SKM-1 treated with dmso at 0.1 percent for 144 hours (cell line): ENCODE results near the gene ITGA11.

Source experiments
- DNase-seq: peaks from one replicate; lab custom pipeline; 2025; ENCODE audit not compliant: unreplicated experiment; lab: John Stamatoyannopoulos, UW

ITGA11 gene

DNA sequence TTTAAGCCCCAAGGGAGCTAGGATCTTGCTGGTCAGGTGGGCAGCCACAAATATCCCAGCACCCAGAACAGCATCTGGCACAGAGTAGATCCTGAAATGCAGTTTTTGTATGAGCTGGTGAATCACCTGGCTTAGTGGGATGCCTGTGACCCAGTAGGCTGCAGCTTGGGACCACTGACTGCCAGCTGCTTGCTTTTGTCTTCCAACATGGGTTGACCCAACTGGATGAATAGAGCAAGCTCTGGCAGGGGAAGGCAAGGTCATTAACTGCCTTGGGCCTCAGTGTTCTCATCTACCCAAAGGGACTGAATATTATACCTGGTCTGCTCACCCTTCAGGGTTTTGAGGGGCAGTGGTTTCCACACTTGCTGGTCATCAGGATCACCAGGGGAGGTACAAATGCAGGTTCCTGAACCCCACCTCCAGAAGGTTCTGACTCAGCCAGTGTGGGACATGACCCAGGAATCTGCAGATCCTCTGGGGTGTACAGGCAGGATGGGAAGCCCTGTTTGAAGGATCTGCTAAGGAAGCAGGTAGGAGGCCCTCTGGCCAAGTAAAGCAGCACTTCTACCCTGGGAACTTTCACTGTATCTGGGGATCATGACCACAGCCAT, 55.4 kb downstream of the ITGA11 start:
- no peak for DNase-seq

DNA sequence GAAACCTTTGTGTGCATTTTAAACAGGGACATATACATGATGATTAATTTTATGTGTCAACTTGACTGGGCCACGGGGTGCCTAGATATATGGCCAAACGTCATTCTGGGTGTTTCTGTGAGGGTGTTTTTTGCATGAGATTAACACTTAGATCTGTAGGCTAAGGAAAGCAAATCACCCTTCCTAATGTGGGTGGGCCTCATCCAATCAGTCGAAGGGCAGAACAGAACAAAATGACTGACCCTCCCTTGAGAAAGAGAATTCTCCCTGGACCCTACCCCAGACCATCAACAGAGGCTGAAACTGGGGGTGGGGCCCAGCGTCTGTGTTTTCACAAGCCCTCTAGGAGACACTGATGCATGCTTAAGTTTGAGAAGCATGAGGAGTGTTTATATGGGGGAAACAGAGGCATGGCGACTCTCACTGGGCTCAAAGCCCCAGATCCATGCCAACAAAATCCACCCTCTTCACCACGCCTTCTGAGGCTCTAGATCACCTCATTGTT, 56.2 kb downstream of the ITGA11 start:
- DNase-seq = no peak

DNA sequence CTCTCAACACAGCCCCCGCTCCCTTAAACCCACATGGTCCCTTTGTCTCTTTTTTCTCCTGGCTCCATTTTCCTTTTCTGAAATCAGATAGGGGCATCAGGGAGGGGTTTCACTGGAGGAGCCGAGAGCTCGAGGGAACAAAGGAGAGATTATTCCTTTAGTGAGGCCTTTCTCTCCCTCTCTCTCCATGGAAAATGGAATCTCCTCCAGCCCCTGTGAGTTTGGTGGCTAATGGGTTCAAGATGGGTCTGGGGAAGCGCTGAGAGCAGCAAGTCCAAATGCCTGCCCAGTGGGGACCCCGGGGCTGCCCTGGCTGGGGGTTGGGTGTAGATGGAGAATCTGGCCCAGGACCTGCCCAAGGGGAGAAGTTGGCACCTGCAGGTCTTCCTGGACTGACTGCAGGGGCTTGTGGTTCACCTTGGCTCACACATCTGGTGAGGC, 56.8 kb downstream of the ITGA11 start:
- no peak for DNase-seq

DNA sequence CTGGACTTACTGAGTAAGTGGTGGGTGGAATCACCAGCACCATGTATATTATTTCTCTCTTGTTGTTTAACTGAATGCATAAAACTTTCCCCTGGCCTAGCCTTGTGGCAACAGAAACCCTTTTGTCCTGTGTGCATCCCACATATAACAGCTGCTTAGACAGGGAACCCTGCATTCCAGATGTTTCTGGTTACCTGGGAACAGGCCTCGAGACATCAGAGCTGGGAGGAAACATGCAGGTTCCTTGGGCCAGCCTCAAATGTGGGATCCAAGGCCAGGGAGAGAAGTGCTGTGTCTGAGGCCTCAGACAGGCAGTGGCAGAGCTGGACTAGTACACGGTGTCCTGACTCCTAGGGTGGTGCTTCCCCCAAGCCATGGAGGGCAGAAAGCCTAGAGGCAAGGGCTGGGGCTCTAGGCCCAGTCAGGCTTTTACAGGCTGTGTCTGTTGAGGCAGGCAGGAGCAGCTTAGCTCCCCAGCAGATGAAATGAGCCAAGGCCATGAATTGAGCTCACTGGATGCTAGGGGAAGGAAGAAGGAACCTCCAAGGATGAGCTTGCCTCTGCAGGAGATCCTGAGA, 57.7 kb downstream of the ITGA11 start:
- no peak for DNase-seq

DNA sequence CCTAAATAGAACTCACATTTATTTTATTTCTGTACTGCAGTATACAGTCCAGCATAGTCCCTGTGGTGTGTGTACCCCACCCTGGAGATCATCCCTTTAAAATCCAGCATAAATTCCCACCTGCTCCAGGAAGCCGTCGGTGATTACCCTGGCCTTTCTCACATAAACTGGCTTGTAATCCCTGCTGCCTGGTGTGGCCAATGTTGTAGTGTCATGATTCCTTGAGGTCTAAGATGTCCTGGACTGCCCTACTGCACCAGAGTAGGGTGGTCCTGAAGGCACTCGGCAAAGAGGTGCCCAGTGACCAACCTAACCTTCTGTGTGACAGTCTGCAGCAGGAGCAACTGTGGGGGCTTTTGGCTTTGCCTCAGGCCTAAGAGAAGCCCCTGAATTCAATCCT, 58.9 kb downstream of the ITGA11 start:
- no peak for DNase-seq

DNA sequence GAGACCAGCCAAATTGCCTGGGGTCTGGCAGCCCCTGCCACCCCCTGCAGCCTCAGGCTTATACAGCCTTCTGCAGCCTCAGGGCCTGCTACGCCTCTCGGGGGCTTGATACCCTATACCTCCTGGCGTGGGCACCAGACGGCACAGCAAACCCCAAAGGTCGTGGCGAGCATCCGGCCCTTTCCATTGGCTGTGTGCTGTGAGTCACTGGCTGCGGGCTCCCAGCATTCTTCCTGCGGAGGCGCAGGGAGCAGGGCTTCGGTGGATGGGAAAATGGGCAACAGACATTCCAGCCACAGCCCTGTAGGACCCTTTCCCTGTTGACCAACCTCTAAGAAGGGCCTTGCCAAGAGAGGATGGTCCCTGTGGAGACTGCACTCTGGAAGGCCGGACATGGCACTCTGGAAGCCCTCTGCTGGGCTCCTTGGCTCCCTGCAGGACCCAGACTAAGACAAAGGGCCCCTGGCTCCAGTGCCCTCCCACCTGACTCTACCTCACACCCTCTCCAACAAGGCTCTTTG, 59.6 kb downstream of the ITGA11 start:
- DNase-seq = no peak

DNA sequence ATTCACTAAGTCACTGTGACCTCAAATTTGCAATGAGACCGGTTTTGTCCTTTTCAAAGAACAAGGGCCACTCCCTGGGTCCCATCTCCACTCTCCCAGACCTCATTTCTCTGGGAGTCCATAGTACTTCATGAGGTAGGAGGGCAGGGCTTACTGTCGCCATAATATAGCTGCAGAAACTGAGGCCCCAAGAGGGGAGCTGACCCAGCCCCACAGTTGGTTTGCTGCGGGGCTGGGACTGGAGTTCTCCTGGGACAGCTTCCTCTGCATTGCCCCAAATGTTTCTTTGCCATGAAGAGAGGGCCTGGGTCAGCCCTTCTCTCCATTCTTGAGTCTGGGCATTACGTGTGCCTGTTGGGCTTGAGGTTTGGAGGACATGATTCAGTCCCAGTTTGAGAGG, 60.1 kb downstream of the ITGA11 start:
- DNase-seq = no peak

DNA sequence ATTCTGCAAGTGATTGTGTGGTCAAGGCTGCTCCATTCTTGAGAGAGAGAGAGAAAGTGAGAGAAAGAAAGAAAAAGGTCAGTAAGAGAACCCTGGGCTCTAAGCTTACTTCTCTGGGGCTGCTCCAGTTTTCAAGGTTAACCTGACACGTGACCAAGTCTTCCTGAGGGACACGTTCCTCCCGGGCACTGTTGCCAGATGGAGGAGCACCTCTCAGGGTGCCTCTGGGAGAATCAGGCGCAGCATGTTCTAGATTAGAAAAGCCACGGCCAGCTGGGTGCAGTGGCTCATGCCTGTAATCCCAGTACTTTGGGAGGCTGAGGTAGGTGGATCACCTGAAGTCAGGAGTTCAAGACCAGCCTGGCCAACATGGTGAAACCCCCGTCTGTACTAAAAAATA, 60.8 kb downstream of the ITGA11 start:
- no peak for DNase-seq

DNA sequence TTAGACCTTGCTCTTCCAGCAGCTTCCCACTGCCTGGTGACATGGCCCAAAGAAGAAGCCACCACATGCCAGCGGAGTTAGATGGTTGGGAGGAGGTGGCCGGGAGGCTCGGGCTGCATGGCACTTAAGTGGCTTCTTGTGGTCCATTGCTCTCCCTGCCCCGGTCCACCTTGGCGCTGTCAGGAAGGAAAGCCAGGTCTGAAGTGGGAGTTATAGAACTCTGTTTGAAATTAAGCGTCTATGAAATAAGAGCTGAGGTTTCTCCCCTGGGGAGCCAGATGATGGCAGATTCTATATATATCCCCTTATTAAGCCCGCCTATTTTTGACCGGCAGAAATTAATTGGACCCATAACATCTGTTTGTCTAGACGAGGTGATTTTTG, 61.2 kb downstream of the ITGA11 start:
- no peak for DNase-seq

DNA sequence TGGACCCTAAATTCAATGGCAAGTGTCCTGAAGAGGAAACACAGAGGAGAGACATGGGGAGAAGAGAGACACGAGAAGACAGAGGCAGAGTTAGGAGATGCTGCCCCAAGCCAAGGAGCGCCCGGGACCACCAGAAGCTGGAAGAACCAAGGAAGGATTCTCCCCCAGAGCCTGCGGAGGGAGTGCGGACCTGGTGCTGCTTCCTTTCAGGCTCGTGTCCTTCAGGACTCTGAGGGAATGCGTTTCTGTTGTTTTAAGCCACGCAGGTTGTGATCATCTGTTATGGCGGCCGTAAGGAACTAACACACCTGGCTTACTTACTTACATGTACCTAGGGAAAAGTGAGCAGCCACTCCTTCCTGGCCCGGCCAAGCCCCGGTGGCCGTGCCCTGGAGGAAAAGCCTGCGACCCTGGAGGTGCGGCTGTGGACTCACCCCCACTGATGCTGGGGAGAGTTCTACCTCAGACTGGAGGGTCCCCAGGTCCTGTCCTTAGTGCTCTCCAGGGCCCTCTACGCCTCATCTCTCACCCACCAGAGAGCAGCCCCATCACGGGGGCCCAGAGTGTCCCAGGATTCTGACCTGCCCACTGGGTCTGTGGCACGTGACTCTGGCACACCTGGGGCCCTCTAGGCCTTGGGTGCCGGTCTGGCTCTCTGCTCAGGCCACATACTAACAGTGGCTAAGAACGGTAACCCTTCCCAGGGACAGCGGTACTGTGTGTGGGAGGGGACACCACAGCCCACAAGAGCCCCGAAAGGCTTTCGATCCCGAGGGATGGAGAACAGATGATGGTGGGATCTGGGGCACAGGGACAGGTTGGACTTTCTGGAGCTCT, 61.8 kb downstream of the ITGA11 start:
- no peak for DNase-seq

DNA sequence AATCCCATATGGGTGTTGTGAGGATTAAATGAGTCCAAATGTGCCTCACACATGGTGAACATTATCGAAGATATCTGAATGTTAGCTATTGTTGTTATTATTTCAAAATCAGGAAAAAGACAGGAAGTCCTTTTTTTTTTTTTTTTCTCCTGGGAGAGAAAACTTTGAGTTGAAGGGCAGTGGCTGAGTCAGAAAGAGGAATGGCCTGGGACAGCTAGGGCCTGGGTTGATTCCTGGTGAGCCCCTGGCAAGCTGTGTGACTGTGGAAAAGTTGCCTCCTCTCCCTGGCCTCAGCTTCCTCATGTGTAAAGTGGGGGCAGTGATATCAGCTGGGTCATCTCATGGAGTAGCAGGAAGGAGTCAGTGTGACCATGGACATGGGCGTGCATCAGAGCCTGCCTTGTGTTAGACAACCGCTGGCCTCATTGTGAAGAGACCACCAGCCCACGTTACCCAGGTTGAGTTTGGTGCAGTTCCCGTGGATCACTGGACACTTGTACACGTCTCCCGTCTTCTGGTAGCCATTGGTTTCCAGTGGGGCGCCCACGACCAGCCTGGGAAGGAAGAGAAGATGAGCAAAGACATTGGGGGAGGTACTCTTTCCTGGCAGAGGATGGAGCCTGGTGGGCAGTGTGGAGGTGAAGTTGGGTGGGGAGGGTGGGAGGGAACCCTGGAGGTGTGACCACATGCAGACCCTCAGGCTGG, 63.1 kb downstream of the ITGA11 start:
- DNase-seq = no peak

DNA sequence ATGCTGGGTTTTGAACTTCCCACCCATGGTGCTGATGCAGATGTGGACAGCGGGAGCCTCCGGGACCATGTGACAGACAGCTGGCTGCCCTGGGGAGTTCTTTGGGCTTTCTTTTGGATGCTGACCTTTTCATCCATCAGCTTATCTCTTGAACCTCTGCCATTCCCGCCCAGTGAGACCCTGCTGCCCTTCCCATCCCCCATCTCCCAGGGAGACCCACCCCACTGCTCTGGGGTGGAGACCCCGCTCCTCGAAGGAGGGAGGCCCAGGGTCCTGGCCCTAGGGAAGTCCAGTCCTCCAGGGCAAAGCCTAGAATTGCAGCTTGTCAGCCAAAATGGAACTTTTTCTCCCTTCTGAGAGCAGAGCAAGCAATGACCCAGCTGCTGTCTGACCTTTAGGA, 64.0 kb downstream of the ITGA11 start:
- DNase-seq = no peak

DNA sequence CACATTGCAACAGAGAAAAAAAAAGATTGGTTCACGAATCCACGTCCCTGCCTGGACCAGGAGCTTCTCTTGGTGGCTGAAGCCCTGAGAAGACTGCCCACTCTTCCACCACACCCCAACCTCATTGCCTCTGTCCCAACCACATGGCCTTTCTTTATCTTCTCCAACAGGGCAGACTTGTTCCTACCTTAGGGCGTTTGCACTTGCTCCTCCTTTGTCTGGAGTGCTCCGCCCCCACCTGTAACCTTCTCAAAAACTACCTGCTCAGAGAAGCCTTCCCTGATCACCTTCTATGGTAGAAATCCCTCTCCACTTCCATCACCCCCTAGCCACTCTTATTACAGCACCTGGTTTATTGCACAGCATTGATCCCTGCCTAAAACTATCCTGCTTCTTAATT, 64.7 kb downstream of the ITGA11 start:
- no peak for DNase-seq

DNA sequence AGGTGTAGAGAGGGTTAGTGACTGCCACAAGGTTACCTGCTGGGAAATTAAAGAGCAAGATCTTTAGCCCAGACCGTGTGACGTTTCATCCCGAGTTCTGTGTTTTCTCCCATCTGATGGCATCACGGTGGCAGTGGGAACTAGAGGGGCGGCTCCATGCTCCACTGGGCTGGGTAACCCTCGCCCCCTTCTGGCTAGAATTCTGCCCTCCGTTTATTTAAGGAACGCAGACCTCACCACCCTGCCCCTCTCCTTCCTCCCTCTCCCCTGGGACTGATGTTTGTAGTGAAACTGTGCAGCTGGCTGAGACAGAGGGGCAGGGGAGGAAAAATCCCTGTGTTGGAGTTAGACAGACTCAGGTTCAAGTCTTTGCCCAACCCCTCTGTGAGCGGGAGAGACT, 65.6 kb downstream of the ITGA11 start:
- no peak for DNase-seq

DNA sequence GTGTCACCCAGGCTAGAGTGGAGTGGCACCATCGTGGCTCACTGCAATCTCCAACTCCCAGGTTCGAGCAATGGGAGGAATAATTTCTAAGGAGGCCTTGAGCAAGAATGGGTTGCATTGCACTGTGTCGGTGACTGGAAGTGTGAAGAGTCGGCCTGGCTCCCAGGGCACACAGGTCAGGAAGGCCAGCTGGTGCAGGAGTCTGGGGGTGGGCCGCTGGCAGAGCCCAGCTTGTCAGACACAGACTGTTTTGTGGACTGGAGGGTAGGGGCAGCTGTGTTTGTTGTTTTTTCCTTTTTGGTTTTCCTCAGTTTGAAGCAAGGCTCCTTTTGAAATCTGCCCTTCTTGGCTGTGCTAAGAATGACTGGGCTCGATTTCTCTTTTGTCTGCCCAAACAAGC, 66.2 kb downstream of the ITGA11 start:
- no peak for DNase-seq

DNA sequence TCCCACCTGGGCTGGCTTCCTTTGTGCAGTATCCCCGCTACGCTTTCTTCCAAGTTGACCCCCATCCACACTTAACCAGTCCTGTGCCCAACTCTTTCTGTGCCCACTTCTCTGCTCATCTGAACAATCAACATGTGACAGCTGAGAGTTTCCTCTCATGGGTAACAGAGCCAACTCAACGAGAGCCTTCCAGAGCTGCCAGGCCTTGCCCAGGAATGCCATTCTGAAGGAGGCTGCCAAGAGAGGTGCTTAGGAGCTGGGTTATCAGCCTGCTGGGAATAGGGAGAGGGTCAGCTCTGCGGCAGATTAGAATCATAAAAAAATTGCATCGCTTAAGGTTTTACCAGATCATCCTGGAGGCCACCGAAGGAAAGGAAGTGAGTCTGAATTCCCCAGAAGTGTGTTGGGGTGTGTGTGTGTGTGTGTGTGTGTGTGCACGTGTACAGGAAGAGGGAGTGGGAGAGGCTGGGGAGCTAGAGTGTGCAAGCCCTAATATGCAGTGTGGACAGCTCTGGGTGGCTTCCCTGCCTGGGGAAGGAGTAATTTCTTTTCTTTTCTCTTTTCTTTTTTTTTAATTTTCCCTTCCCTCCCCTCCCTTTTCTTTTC, 66.7 kb downstream of the ITGA11 start:
- no peak for DNase-seq

DNA sequence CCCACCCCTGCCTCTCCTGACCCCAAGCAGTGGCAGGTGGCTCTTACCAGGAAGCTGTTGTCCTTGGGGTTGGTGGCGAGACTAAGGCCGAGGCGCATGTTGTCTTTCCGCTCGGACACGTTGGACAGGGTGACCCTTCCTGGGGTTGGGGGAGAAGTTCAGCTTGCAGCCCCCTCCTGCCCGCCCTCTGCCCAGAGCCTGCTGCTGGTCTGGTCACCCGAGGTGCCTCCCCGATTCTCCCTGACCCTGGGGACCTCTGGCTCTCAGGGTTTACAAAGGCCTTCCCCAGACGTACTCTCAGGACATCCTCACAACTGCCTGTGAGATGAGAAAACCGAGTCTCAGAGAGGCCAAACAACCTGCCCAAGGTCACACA, 67.3 kb downstream of the ITGA11 start:
- DNase-seq = no peak

DNA sequence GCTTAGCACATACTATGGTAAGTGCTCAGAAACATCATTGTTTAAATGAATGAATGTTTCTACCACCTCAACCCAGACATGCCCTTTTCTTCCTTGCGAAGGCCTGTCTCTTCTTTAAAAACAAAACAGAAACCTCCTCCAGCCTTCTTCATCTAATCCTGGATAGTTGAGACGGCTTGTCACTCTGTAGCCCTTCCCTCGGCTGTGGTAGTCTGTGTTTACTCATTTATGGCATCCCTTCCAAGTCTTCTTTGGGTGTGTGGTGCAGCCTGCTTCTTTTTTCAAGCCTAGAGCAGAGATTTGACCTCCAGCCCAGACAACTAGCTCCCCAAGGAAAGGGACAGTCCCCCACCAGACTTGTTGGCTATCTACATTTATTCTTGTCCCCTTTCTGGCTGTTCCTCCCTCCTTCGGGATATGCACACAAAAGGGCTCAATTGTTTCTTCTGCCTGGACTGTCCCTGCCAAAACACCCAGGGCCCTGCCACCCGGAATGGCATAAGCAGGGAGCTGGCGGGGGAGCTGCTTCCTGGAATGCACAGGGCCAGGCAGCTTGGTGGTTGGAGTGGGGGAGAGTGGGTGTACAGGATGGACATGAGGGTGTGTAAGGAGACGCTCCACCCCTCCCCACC, 67.8 kb downstream of the ITGA11 start:
- no peak for DNase-seq

DNA sequence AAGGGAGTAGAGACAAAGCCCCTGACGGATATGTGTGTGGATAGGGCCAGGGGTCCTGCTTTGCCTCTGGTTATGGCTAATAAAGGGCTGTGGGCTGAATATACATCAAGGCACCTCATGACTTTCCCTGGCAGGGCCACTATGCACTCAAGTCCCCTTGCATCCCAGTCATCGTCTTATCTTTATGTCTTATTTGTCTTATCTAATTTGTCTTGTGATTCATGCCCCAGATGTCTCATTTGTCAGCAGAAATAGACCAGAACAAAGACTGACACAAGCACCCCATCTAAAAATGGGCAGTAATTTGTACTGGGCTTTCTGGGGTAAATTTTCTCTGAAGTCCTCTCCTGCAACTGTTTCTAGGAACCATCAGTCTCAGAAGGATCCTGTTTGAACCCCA, 68.6 kb downstream of the ITGA11 start:
- DNase-seq = no peak

DNA sequence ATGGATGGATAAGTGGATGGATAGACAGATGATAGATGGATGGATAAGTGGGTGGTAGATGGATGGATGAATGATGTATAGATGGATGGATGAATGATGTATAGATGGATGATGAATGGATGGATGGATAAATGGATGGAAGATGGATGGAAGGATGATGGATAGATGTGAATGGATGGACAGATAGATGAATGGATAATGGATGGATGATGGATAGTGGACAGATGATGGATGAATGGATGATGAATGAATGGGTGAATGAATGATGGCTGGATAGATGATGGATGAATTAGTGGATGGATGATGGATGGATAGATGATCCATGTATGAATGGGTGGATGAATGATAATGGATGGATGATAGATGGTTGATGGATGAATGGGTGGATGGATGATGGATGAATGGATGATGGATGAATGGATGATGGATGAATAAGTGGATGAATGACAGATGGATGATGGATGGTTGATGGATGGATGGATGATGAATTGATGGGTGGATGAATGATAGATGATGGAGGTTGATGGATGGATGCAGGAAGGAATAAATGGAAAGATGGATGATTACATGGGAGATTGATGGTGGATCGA, 69.3 kb downstream of the ITGA11 start:
- no peak for DNase-seq
